ENCODE measurements around the gene TAOK2.

Gene TAOK2

GRCh38 chr16:29961127-29961478, 12.6 kb upstream of the TAOK2 start:
- Histone ChIP-seq H3F3A (ENCODE audit: control insufficient read depth, insufficient read depth) (0 out of 2 replicates have a peak, but pooled peaks cover 2% of the 10 kb centered on the region), H3K4me1 (ENCODE audit: control insufficient read depth, low read length) (peaks cover 18% of the 10 kb centered on the region), H3K9me3 (ENCODE audit: control insufficient read depth, insufficient read depth, low read length) (no peaks in the 10 kb centered on the region), H3K4me3 (ENCODE audit: low read length) (peak overlapping the region; percentile 86), H3K27ac (ENCODE audit: low read depth, low read length) (0 out of 2 replicates have a peak overlapping the region, but pooled peaks have one; percentile 44), H3K27me3 (ENCODE audit: control insufficient read depth, low read length) (no peaks in the 10 kb centered on the region), H3K4me2 (ENCODE audit: low read length) (peak overlapping the region; percentile 90), H3K36me3 (ENCODE audit: control insufficient read depth, low read length) (no peaks in the 10 kb centered on the region), H3K79me2 (ENCODE audit: control insufficient read depth, low read length) (peaks cover 6% of the 10 kb centered on the region; the same call in 1 of the 2 replicates), H4K20me1 (ENCODE audit: control insufficient read depth, insufficient read depth, low read depth, low read length) (no peaks in the 10 kb centered on the region), H3K9me2 (replicated peaks; ENCODE audit: control insufficient read depth, low read length) (no peaks in the 10 kb centered on the region)
- TF ChIP-seq EZH2phosphoT487 (IDR thresholded peaks at IDR 0.05; ENCODE audit: borderline replicate concordance, low read length) = no peak
- TF ChIP-seq CTCF (IDR thresholded peaks at IDR 0.05; ENCODE audit: low read depth, low read length, poor library complexity, severe bottlenecking) = no peak

GRCh38 chr16:29961479-29962343, 12.0 kb upstream of the TAOK2 start, which contains the start of gene TMEM219:
TMEM219 (plus strand) TSS chr16:29962079; CDS start chr16:29963144, 1,065 bp downstream.
- Histone ChIP-seq H3K36me3 (ENCODE audit: control insufficient read depth, low read length) (no peaks in the 10 kb centered on the region), H3K9me2 (replicated peaks; ENCODE audit: control insufficient read depth, low read length) (no peaks in the 10 kb centered on the region), H3F3A (ENCODE audit: control insufficient read depth, insufficient read depth) (0 out of 2 replicates have a peak, but pooled peaks cover 2% of the 10 kb centered on the region), H3K4me1 (ENCODE audit: control insufficient read depth, low read length) (peaks cover 18% of the 10 kb centered on the region), H3K27ac (ENCODE audit: low read depth, low read length) (peak within 1 kb of the TSS; percentile 44), H3K4me2 (ENCODE audit: low read length) (peak within 1 kb of the TSS; percentile 90), H3K79me2 (ENCODE audit: control insufficient read depth, low read length) (peaks cover 6% of the 10 kb centered on the region; the same call in 1 of the 2 replicates), H3K27me3 (ENCODE audit: control insufficient read depth, low read length) (no peaks in the 10 kb centered on the region), H3K9me3 (ENCODE audit: control insufficient read depth, insufficient read depth, low read length) (no peaks in the 10 kb centered on the region), H4K20me1 (ENCODE audit: control insufficient read depth, insufficient read depth, low read depth, low read length) (no peaks in the 10 kb centered on the region), H3K4me3 (ENCODE audit: low read length) (peak within 1 kb of the TSS; percentile 86)
- TF ChIP-seq EZH2phosphoT487 (IDR thresholded peaks at IDR 0.05; ENCODE audit: borderline replicate concordance, low read length) (no peak), CTCF (IDR thresholded peaks at IDR 0.05; ENCODE audit: low read depth, low read length, poor library complexity, severe bottlenecking) (peak; percentile 31)

GRCh38 chr16:29962344-29962994, 11.2 kb upstream of the TAOK2 start:
- peak overlapping the region; percentile 86 for H3K4me3 ChIP-seq (ENCODE audit: low read length)
- TF ChIP-seq EZH2phosphoT487 (IDR thresholded peaks at IDR 0.05; ENCODE audit: borderline replicate concordance, low read length) (no peak), CTCF (IDR thresholded peaks at IDR 0.05; ENCODE audit: low read depth, low read length, poor library complexity, severe bottlenecking) (no peak)
- no peaks in the 10 kb centered on the region for H3K27me3 ChIP-seq (ENCODE audit: control insufficient read depth, low read length)
- no peaks in the 10 kb centered on the region for H3K36me3 ChIP-seq (ENCODE audit: control insufficient read depth, low read length)
- H3K27ac ChIP-seq (ENCODE audit: low read depth, low read length) = peak overlapping the region; percentile 30
- H3K79me2 ChIP-seq (ENCODE audit: control insufficient read depth, low read length) = peaks cover 6% of the 10 kb centered on the region; the same call in 1 of the 2 replicates
- H3K9me3 ChIP-seq (ENCODE audit: control insufficient read depth, insufficient read depth, low read length) = no peaks in the 10 kb centered on the region
- peak overlapping the region; percentile 90 for H3K4me2 ChIP-seq (ENCODE audit: low read length)
- H3F3A ChIP-seq (ENCODE audit: control insufficient read depth, insufficient read depth) = 0 out of 2 replicates have a peak, but pooled peaks cover 2% of the 10 kb centered on the region
- H3K4me1 ChIP-seq (ENCODE audit: control insufficient read depth, low read length) = peaks cover 18% of the 10 kb centered on the region
- H4K20me1 ChIP-seq (ENCODE audit: control insufficient read depth, insufficient read depth, low read depth, low read length) = no peaks in the 10 kb centered on the region
- H3K9me2 ChIP-seq (replicated peaks; ENCODE audit: control insufficient read depth, low read length) = no peaks in the 10 kb centered on the region

Measured in DOHH2 (cell line).